Inflammatory macrophage treated with lipopolysaccharide for 1 hour (primary cell): ENCODE data around the gene OR10C1.

Experiments
- DNase-seq, 2 donors: peaks; one replicate each; pipeline ENCODE4 v3.0.0-alpha.2; 2020 to 2022

Gene OR10C1

DNA sequence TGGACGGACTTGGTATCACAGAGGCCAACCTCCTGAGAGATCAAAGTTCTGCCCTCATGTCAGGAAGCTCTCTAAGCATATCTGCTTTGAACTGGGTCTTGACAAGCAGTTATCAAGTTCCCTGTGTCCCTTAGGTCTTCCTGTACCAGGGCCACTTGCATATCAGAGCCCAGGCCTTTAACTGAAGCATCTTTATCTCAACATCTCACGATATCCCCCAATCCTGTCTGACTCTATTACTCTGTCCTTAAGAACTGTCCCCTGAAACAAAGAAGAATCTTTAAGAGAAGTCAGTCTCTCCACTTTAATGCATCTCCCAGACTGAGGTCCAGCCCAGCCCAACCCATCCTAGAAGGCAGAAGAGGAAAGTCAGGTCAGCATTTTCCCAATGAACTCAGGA, 40.5 kb downstream of the OR10C1 start:
- no peak for DNase-seq

DNA sequence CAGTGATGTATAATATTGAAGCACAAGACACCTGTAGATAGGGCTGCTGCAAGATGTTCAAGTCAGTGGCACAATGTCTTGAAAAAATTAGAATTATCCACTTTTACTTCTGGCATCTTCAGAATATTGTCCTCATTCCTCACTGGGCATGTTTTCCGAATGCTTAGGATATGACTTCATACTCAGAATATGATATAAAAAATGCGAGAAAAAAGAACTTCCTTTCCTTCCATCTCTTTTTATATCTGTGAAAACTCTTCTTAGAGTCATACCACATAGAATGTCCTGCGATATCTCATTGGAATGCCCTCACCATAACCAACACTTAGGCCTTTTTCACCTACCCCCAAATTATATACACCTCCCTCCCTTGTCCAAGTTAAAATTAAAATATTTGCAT, 44.1 kb downstream of the OR10C1 start:
- DNase-seq = no peak

DNA sequence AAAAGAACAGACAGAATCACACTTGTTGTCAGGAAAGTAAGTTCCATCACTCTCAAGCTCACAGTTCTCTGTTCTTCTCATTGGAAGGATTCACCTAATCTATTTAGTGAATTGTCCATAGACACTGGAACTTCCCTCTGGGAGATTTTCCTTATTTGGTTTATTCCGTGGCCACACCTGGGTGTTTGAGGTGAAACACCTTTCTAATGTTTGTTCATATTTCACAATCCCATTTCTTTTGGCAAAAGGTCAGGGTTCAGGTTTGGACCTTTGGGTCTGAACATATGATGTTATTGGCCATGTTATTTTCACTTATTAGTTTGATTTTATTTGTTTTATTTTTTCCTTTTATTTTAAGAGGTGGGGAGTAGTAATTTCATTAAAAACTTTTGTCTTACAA, 44.6 kb downstream of the OR10C1 start:
- no peak for DNase-seq

DNA sequence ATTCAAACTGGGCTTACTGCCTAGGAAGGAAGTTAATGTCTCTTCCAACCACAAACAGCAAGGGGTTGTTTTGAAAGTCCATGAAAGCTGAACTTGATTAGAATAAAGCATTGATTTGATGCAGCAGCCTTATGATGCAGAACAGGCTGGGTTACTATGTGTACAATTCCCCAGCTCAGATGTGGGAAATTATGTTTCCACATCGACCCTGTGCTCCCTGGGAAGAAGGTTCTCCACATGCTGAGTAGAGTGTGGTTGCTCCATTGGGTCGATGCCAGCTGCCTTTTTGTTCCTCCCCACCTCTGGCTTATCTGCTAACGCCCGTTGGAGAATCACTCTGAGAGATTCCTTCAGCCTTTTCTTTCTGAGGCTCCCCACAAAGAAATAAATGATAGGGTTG, 47.5 kb downstream of the OR10C1 start:
- DNase-seq = no peak

DNA sequence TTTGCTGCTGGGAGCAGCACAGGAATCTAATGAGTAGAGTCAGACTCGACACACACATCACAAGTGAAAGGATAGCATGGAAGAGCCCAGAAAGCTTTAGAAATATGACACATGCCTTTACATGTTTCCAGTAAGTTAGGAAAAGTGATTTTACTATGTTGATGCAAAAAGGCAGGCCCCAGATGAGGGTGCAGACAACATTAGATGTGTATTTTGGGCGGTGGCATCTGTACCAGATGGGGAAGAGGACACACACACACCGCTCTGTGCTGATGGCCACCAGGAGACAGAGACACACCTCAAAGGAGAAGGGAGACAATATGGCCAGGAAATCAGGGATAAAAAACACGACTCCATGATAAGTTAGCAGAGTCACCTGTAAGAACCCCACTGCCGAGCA, 48.0 kb downstream of the OR10C1 start:
- no peak for DNase-seq

DNA sequence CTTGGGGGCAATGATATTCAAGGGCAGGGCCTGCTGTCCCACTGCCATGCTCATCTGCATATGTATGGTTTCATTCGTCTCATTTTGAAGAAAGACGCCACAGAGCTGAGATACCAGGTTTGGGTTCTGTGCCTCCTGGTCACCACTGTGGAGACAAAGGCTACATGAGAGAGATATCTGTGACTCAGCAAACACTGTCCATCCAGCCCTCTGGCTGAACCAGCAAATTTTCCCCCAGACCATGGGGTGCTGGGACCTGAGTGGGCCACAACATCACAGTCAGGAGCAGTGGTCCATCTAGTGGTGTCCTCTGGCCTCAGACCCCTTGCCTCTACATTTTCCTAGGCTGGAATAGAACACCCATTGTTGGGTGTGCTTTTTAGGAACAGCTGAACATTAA, 48.6 kb downstream of the OR10C1 start, which contains the start of gene MAS1L:
TSS of gene MAS1L (minus strand) at position 297 of the 400 bp plus-strand sequence. CDS start at position 243, 54 bp downstream.
- no peak for DNase-seq

DNA sequence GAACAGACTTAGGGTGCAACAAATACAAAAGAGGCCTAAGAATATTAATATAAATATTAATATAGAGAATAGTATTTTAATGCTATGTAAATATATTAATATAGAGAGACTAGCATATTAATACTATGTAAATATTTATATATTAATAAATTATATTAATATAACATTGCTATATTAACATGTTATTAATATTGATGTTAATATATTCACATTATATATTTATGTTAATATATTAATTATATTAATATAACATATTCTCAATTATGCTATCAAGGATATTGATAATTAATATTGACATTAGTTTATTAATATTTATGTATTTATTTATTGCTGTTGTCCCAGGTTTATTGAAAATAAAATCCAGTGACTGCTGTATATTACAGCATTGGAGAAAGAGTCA, 49.8 kb downstream of the OR10C1 start:
- DNase-seq = no peak

DNA sequence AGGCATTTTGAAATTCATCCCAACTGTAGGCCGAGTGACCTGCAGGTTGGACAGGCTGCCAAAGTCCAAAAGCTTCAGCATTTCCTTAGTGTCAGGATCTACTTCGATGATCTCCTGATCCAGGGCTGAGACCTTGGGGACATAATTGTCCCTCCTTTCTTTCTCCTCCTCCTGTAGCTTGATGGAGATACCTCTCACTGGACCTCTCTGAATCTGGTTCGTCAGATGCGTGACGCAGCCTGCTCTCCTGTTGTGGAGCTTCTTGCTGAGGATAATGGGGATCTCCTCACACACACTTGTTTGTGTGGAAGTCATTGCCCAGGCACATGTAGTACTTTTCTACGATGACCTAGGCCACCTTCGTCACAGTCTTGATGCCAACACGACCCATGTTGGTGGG, 50.2 kb downstream of the OR10C1 start:
- no peak for DNase-seq

DNA sequence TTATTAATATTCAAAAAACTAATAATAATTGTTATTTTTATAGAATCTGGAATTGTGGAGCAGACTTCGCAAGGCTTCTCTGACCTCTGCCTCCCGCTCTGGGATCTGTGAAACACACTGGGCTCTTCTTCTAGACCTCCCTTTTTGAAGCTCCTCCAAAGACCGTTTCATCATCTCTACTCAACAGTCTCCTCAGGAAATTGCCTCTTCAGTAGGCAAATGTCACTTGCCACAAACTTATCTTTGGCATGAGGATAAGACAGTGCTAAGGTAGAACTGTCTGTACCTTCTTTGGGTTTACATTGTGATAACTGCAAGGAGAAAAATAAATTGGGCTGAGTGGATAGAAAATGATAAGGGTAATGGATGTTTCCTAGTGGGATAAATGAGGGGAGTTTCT, 50.9 kb downstream of the OR10C1 start:
- no peak for DNase-seq

DNA sequence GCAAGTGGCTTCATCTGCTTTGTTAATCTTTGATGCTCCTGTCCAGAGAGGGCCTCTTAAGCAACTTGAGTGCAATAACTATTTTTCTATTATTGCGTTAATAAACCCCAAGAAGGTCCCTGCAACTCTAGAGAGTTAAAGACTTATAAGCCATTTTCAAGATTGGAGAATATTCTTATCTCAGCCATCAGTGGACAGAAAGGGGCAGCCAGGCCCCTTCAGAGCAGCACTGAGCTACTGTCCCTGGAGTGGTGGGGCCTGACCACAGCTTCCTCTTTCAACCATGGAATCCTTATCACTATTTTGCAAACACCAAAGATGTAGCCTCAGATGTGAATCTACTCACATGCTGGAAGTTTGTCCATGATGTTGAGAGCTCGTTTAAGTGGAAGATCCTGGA, 51.4 kb downstream of the OR10C1 start:
- no peak for DNase-seq
